AG08395 (cell line): ENCODE data around the gene SNRNP25.
"Not testable (repeated sequence)": the region's sequence is repeated elsewhere in the genome, so short reads cannot be mapped to it uniquely, and the experiment has no call there.

Experiments
- DNase-seq: peaks from one replicate; pipeline ENCODE4 v3.0.0; 2012; ENCODE audit warnings: mixed read lengths, low spot score

SNRNP25 gene

GRCh38 chr16:53346-54236 lies at the start of gene SNRNP25, which contains the start of gene POLR3K:
TSS of gene SNRNP25 (plus strand) at chr16:53828. CDS start at chr16:54017, 189 bp downstream.
TSS of gene POLR3K (minus strand) at chr16:53608. CDS start at chr16:53586, 22 bp downstream.
- peak; percentile 100 for DNase-seq

GRCh38 chr16:9903-10665 lies 43.5 kb upstream of the SNRNP25 start:
- no peak for DNase-seq

- DNase-seq, result not testable (repeated sequence)
These were observed 42.9 kb upstream of the SNRNP25 start for GRCh38 chr16:10772-11171.

DNA sequence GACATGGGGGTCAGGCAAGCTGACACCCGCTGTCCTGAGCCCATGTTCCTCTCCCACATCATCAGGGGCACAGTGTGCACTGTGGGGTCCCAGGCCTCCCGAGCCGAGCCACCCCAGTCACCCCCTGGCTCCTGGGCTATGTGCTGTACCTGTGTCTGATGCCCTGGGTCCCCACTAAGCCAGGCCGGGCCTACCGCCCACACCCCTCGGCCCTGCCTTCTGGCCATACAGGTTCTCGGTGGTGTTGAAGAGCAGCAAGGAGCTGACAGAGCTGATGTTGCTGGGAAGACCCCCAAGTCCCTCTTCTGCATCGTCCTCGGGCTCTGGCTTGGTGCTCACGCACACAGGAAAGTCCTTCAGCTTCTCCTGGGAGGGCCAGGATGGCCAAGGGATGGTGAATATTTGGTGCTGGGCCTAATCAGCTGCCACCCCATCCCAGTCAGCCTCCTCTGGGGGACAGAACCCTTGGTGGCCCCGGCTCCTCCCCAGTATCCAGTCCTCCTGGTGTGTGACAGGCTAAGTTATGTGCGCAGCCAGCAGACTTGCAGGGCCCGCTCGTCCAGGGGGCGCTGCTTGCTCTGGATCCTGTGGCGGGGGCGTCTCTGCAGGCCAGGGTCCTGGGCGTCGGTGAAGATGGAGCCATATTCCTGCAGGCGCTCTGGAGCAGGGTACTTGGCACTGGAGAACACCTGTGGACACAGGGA lies 36.4 kb upstream of the SNRNP25 start:
- DNase-seq, result not testable (repeated sequence)

DNA sequence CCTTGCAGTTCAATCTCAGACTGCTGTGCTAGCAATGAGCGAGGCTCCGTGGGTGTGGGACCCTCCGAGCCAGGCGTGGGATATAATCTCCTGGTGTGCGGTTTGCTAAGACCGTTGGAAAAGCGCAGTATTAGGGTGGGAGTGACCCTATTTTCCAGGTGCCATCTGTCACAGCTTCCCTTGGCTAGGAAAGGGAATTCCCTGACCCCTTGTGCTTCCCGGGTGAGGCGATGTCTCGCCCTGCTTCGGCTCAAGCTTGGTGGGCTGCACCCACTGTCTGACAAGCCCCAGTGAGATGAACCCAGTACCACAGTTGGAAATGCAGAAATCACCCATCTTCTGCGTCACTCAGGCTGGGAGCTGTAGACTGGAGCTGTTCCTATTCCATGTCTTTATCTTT lies 32.7 kb upstream of the SNRNP25 start:
- not testable (repeated sequence) for DNase-seq

- not testable (repeated sequence) for DNase-seq
These were observed 29.5 kb upstream of the SNRNP25 start for GRCh38 chr16:24151-24550.

DNA sequence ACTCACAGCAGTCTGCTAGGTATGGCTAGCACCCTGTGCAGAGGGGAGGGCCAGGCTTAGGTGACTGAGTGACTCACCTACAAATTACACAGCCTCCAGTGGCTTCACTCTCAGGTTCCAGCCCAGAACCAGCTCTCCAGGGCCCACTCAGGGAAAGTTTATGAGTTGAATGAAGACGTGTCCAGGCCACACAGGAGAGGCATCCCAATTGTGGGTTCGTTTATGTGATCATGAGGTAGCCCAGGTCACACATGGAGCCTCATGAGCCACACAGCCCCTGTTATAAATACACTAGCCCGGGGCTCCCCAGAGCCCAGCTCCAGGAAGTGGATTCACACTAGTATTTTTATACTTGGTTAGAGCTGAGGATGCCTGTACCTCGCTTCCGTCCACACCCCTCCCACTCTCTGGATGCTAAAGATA lies 27.7 kb upstream of the SNRNP25 start:
- not testable (repeated sequence) for DNase-seq

DNA sequence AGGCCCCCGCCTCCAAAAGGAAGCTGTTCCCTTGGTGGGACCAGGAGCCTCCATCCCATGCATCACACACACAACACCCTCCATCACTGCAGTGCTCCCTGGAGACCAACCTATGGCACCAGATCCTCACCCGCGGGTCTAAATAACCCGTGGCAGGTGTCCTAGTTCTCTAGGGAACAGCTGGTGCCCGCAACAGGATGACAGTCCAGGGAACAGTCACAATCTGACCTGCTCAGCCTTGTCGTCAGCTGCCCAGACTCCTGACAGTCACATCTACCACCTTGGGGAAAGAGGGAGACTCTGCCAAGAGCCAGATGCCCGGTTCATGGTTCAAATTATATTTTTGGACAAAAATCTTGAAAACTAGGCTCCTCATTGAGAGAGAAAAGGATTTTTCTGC lies 23.0 kb upstream of the SNRNP25 start:
- not testable (repeated sequence) for DNase-seq

GRCh38 chr16:33154-33876 lies 20.3 kb upstream of the SNRNP25 start:
- DNase-seq, result not testable (repeated sequence)

- DNase-seq, result no peak
These were observed 19.6 kb upstream of the SNRNP25 start for GRCh38 chr16:33877-34647.

DNA sequence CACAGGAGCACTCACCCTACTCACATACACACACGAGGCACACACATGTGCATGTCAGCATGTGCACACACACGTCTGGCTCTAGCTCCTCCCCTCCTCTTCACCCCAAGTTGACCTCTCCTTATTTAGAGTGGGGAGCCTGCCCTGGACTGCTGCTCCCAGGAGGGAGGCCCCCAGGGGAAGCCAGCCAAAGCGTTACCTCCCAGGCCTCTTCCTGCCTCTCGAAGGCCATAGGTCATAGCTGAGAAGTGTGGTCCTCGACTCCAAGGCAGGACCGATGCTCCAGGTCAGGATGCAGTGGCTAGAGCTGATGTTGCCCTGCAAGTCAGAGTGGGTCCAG lies 19.0 kb upstream of the SNRNP25 start:
- DNase-seq, result no peak

GRCh38 chr16:35011-35677 lies 18.5 kb upstream of the SNRNP25 start:
- no peak for DNase-seq

- no peak for DNase-seq
These were observed 17.8 kb upstream of the SNRNP25 start for GRCh38 chr16:35678-36305.

DNA sequence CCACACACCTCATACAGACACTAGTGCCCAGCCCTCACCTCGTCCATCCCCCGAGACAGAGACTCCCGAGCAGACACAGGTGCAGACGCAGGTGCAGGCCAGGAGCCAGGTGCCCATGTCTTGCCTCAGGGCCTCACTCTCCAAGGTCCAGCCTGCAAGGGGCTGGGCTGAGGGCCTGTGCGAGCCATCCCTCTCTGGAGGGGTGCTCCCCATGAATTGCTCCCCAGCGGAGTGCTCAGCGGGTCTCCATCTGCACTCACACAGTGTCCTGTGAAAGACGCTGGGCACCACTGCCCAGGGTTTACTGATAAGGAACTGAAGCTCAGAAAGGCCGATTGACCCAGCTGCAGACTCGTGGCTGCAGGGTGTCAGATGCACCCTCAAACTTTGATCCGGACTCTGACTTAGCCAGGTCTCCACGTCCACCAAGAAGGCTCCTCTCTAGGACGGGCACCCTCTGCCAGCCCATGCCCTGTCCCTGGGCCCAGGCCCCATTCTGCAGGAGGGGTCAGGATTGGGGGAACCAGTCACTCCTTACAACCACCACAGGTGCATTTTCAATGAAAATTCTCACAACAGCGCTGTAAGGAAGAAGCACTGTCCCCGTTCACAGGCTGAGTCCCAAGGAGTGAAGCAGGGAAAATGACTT lies 17.2 kb upstream of the SNRNP25 start:
- DNase-seq, result no peak

DNA sequence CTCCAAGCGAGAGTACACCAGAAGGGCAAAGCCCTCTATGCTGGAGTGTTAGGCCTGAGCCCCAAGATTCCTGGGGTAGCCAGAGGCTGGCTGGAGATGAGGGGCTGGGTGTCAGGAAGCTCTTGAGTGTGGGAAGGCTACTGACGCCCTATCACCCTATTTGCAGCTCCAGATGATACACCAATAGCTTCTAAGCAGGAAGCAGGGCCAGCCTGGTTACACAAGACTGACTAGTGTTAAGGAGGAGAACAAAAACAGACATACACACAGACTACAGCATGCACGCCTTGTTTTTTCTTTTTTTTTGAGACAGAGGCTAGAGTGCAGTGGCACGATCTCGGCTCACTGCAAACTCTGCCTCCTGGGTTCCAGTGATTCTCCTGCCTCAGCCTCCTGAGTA lies 16.1 kb upstream of the SNRNP25 start:
- DNase-seq, result no peak

GRCh38 chr16:38206-38605 lies 15.4 kb upstream of the SNRNP25 start:
- not testable (repeated sequence) for DNase-seq

DNA sequence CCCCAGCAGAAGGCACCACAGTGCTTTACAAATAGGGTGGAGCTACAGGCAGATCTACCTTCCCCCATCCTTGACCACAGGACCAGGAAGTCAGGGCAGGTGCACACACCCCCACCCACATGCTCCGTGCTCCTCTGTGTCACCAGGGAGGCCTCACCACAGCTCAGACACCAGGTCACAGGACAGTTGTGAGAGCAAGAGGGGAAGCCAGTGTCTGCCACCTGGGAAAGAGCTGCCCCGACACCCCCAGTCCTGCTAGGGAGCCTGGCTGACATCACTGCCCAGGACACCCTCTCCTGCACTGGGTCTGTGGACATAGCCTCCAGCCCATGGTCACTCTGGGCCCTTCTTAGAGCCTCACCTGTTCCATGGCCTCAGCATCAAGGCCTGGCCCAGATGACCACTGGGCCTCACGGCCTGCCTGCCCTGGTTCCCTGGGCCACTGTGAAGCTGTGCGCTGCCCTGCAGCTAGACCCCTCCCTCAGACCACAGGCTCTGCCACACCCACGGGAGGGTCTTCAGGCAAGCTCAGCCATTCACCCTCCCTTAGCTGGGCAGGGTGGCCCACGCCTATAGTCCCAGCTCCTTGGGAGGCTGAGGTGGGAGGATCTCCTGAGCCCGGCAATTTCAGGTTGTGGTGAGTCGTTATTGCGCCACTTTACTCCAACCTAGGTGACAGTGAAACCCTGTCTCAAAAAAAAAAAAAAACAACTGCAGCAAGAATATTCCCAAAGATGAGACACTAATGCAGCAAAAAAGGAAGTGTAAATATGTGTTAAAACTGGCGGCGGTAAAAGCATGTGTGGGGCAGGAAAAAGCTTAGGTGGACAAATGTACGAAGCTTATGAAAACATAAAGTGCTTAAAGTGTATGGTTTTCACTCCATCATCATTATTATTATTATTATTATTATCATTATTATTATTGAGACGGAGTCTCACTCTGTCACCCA lies 14.4 kb upstream of the SNRNP25 start:
- no peak for DNase-seq

DNA sequence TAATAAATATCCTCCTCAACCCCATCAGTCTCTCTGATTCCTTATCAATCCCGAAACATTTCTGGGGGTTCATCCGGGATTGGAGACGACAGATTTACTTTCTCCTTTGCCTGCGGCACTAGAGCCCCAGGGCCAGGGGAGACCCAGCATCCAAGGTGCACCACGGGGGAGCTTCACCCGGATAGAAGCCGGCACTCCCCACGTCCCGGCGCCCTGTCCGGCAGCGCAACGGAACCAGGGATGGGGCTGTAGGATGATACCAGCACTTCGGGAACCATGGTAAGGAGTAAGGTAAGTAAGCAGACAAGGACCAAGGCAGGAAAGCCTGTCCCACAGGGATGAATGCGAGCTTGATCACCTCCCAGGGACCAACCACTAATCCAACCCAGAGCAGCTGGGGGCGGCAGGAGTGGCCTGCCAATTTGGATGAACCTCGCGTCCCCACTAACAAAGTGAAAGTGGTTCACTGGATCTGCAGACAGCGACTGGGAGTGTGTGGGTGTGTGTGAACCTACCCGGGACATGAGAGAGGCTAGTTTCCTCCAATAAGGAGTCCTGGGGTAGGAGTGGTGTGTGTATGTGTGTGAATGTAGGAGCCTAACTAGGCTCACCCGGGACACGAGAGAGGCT lies 12.1 kb upstream of the SNRNP25 start:
- DNase-seq, result no peak
